Mesenteric fat pad (tissue), 1 donor: ENCODE measurements around the gene KRT3. TPM values are rescaled to one million over a fixed set of nuclear protein-coding genes. Genes with fewer than 3 reads are reported as not detected.
"Not testable (repeated sequence)": the region's sequence is repeated elsewhere in the genome, so short reads cannot be mapped to it uniquely, and the experiment has no call there.

Experiments used
- DNase-seq: peaks from one replicate; pipeline ENCODE4 v3.0.0-alpha.2; 2020; ENCODE audit warnings: low spot score
- total RNA-seq: library from RNA; stranded (reverse); fragmentation: NEBNext Ultra II Directional; extraction: Animal tissue kit (Norgen Biotek cat#: 25700); gene quantifications from one replicate; pipeline ENCODE4 v1.2.1, GENCODE V29; 2021
- donor health status: DM: yes; HTN: yes; CAD: no.

Gene KRT3
- total RNA-seq, 1 donor from 2014 or later = not detected

GRCh38 chr12:52798671-52799504 is 3.0 kb upstream of the KRT3 start:
- no peak for DNase-seq

DNA sequence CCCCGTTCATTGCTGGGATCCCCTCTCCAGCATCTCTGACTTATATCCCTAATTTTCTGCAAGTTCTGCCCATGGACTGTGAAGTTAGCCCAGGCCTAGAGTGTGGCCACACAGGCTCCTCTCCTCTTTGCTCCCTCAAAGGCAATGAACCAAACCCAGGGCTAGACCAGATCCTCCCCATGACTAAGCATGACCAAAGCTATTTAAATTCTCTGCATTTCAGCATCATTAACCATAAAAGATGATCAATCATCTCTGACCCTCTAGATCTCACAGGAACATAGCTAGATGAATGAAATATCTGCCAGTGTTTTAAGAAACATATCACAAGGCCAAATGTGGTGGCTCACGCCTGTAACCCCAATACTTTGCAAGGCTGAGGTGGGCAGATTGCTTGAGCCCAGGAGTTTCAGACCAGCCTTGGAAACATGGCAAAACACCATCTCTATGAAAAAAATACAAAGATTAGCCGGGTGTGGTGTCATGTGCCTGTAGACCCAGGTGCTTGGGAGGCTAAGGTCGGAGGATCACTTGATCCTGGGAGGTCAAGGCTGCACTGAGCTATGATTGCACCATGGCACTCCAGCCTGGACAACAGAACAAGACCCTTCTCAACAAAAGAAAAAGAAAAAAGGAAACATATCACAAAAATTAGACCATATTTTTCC is 2.2 kb upstream of the KRT3 start:
- DNase-seq = no peak

- no peak for DNase-seq
These were observed 1.6 kb upstream of the KRT3 start for GRCh38 chr12:52797529-52797894.

- DNase-seq = no peak
These were observed 1.1 kb upstream of the KRT3 start for GRCh38 chr12:52796839-52797528.

GRCh38 chr12:52796429-52796794 is 495 bp upstream of the KRT3 start:
- no peak for DNase-seq

DNA sequence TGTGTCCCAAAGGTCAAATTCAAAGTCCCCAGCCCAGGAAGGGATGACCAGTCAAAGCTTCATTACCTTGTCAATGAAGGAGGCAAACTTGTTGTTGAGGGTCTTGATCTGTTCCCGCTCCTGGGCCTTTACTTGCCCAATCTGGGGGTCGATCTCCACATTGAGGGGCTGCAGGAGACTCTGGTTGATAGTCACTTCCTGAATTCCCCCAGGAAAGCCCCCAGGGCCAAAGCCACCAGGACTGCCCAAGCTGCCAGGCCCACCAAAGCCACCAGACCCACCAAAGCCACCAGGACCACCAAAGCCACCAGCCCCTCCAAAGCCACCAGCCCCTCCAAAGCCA is 614 bp downstream of the KRT3 start:
- not testable (repeated sequence) for DNase-seq

DNA sequence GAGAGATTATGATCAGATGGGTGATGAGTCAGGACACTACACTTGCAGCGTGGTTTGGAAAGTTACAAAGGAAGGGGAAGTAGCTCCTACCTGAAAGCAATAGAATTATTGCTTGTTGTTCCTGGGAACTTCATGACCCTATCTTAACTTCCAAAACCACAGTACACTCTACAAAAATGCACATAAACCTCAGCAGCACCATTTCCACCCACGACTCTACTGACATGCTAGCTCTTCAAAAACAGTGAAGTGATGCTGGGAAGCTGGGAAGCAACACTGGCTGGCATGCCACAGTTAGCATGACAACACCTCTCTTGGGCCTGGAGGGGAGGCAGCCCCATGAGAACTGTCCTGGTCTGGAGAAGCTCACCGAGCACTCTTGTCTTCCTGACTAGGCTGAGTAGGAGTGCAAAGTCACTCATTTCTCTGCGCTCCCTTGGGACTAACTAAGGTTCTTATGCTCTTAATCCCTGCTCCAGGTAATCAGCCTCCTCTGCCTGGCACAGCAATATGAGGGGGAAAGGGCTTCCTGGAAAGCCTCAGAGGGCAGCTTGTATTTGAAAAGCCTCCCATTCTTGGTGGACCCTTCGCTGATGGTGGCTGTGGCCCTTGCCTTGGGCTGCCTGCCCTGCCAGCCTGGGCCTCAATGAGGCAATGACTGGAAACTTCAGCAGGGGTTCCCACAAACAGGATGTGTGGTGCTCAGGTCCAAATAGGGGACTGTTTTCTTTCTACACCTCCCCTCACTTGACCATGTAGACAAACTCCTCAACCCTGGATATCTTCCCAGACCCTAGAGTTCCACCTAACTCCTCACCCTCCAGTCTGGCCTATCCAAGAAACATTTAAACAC is 1.2 kb downstream of the KRT3 start:
- no peak for DNase-seq

- DNase-seq = no peak
These were observed 3.5 kb downstream of the KRT3 start for GRCh38 chr12:52792185-52793029.

GRCh38 chr12:52791271-52792184 is 4.4 kb downstream of the KRT3 start:
- DNase-seq = no peak

DNA sequence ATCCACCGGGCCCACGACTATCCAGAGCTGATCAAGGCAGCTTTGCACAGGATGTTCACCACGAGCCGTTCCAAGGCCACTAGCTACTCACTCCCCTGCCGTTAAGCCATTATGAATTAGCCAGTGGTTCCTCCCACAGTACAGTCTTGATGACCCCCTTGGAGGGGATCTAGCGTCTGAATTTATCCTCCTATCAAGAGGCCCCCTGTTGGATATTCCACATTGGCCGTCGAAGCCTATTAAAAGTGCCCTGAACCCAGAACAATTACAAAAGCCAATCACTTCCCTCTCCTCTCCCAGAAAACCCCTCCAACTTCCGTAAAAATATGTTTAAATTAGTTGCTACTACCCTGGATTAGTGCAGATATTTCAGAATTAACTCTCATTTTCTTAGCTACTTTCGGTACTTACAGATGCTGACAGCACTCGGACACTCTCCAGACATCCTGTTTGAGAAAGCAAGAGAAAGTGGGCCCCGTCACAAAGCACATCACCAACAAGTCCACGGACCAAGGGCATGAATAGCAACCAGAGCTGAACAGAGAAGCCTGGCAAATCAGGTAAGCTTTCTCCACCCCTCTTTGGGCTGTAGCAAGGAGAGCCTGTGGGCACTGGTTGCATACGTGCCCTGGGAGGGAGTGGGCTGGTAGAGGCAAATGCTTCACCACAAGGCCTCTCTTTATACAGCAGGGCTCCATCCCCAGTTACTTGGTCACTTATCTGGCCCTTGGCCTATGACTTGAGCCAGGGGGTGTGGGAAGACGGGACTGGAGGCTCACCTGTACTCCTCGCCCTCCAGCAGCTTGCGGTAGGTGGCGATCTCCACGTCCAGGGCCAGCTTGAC is 5.3 kb downstream of the KRT3 start:
- DNase-seq = no peak

DNA sequence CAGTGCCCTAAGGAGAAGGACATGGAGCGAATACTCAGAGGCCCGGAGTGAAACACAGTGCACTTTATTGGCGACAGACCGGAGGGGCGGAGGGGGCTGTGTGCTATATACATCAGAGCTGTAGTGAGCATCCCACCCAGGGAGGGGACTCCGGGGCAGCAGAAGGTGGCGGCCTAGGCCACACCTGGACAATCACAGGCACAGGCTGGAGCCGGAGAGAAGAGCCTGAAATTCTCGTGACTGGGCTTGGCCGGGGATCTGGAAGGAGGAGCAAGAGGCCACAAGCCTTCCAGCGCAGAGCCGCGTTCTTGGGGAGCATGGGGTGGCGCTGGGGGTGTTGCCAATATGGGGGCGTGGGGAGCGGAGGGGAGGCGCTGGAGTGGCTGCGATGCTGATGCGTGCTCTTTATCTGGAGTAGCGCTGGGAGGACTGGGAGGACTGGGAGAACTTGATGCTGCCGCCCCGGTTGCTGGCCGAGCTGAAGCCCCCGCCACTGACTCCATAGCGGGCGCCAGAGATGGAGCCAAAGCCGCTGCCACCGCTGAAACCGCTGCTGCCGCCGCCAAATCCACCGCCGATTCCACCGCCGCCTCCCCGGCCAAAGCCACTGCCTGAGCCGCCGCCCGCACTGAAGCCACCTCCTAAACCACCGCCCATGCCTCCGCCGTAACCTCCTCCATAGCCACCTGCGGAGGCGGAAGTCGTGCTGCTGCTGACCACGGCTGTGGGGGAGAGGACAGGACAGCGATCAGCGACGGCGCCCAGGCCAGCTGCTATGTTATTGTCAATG is 6.1 kb downstream of the KRT3 start:
- DNase-seq = no peak

- no peak for DNase-seq
These were observed 6.9 kb downstream of the KRT3 start for GRCh38 chr12:52788876-52789636.

- DNase-seq = no peak
These were observed 7.6 kb downstream of the KRT3 start for GRCh38 chr12:52788192-52788875.

- no peak for DNase-seq
These were observed 8.4 kb downstream of the KRT3 start for GRCh38 chr12:52787324-52788191.

DNA sequence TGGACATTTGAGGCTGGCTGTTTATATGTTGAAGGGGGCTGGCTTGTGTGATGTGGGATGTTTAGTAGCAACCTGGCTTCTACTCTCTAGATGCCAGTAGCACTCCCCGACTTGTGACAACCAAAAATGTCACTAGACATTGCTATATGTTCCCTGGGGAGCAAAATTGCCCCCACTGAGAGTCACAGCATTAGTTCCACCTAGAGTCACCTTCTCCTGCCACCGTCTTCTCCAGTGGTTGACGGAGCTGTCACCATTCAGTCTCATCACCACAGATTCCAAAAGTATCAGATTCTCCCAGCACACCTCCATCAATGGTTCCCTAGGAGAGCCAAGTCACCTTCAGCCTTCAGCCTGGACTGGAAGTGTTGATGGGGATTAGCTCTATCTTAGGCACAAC is 11.0 kb downstream of the KRT3 start:
- no peak for DNase-seq
